Endothelial cell of umbilical vein (primary cell): ENCODE measurements around the gene L3MBTL4. TPM values are rescaled to one million over a fixed set of nuclear protein-coding genes. Genes with fewer than 3 reads are reported as not detected.

Experiments
- BruUV-seq: library from RNA; stranded (reverse); fragments of 400-500 nt; replicated peaks from 2 replicates; lab custom pipeline; 2021; lab: Mats Ljungman, UMichigan
- CTCF ChIA-PET: fragments of 300-600, 350-600 bp; sonication (Branson Sonifier 250); formaldehyde crosslinking; loops from one replicate; lab custom pipeline; 2021; ENCODE audit warnings: antibody characterized with exemption, inconsistent platforms; lab: Charles Lee
- POLR2A ChIA-PET: fragments of 300-600, 350-600 bp; sonication (Branson Sonifier 250); formaldehyde crosslinking; loops from one replicate; lab custom pipeline; 2021; ENCODE audit warnings: antibody characterized with exemption, inconsistent platforms; lab: Charles Lee
- DNase-seq: peaks from one replicate; pipeline ENCODE4 v3.0.0-alpha.2; 2011; ENCODE audit warnings: low read depth, low spot score
- FAIRE-seq: peaks from 2 replicates; lab custom pipeline; 2011; peaks lifted over from hg19 to GRCh38; lab: Jason Lieb, UNC
- H2AFZ ChIP-seq: 2 replicates; pipeline ENCODE4 v1.6.0; 2012; ENCODE audit warnings: low read depth, low read length, control low read depth, inconsistent platforms
- H3K27ac ChIP-seq: 2 replicates; pipeline ENCODE4 v1.5.1; 2011; ENCODE audit warnings: low read depth, mild to moderate bottlenecking, control low read depth, low read length, moderate library complexity; ENCODE audit not compliant: insufficient read depth
- H3K27me3 ChIP-seq, 2 experiments: 2 replicates each; pipeline versions ENCODE4 v1.6.0 to v1.6.1; 2011; ENCODE audit warnings: low read length in 2 of 2, mixed read lengths in 1 of 2; ENCODE audit not compliant: control insufficient read depth in 2 of 2, insufficient read depth in 2 of 2
- H3K36me3 ChIP-seq, 2 experiments: 2 replicates in 1 of 2; 3 replicates in 1 of 2; pipeline ENCODE4 v1.5.1; 2011; ENCODE audit warnings: low read length in 2 of 2, mild to moderate bottlenecking in 1 of 2, moderate library complexity in 1 of 2; ENCODE audit not compliant: control insufficient read depth in 2 of 2, insufficient read depth in 2 of 2; ENCODE audit errors: extremely low read depth in 1 of 2
- H3K4me1 ChIP-seq: 3 replicates; pipeline ENCODE4 v1.5.1; 2011; ENCODE audit warnings: mild to moderate bottlenecking, low read length; ENCODE audit not compliant: control insufficient read depth, insufficient read depth; ENCODE audit errors: extremely low read depth
- H3K4me2 ChIP-seq: 2 replicates; pipeline ENCODE4 v1.6.1; 2011; ENCODE audit warnings: low read length, control low read depth, mixed read lengths; ENCODE audit not compliant: insufficient read depth
- H3K4me3 ChIP-seq, 3 experiments: fragments of 200-600 bp in 1 of 3; sonication (generic), shearing (Covaris generic) in 1 of 3; replicated peaks in 1 of 3; 2 replicates each; pipeline ENCODE4 v1.5.1; 2011 to 2016; ENCODE audit warnings: control low read depth in 3 of 3, low read length in 3 of 3, mild to moderate bottlenecking in 2 of 3, inconsistent platforms in 1 of 3, low read depth in 1 of 3, moderate library complexity in 1 of 3; ENCODE audit not compliant: insufficient read depth in 1 of 3
- H3K79me2 ChIP-seq: 2 replicates; pipeline ENCODE4 v1.6.0; 2012; ENCODE audit warnings: low read length, inconsistent platforms; ENCODE audit not compliant: control insufficient read depth, insufficient read depth
- H3K9ac ChIP-seq: replicated peaks from 2 replicates; pipeline ENCODE3; 2011; ENCODE audit warnings: low read length, control low read depth; ENCODE audit not compliant: insufficient read depth; ENCODE audit errors: extremely low read depth
- H3K9me1 ChIP-seq: replicated peaks from 3 replicates; pipeline ENCODE4 v1.6.0; 2011; ENCODE audit warnings: mild to moderate bottlenecking, low read length; ENCODE audit not compliant: control insufficient read depth, insufficient read depth; ENCODE audit errors: extremely low read depth
- H3K9me3 ChIP-seq: replicated peaks from 2 replicates; pipeline ENCODE4 v1.5.1; 2012; ENCODE audit warnings: low read length, inconsistent platforms; ENCODE audit not compliant: control insufficient read depth, insufficient read depth
- H4K20me1 ChIP-seq: replicated peaks from 2 replicates; pipeline ENCODE3; 2011; ENCODE audit warnings: mild to moderate bottlenecking, low read length; ENCODE audit not compliant: control insufficient read depth, insufficient read depth; ENCODE audit errors: extremely low read depth
- CTCF ChIP-seq, 2 donors: IDR thresholded peaks; 1 replicate in 1 of 2; 2 replicates in 1 of 2; pipeline ENCODE4 v1.5.1; 2011; ENCODE audit warnings: low read length in 2 of 2, mild to moderate bottlenecking in 2 of 2, moderate library complexity in 2 of 2, control low read depth in 1 of 2, inconsistent platforms in 1 of 2, low read depth in 1 of 2; ENCODE audit not compliant: insufficient read depth in 1 of 2; ENCODE audit errors: extremely low read depth in 1 of 2
- EZH2 ChIP-seq: IDR thresholded peaks from 2 replicates; pipeline ENCODE4 v1.6.1; 2012; ENCODE audit warnings: borderline replicate concordance, low read depth, mild to moderate bottlenecking, moderate library complexity, low read length, inconsistent platforms; ENCODE audit not compliant: severe bottlenecking
- FOS ChIP-seq: IDR thresholded peaks from 2 replicates; pipeline ENCODE4 v1.6.1; 2011; ENCODE audit warnings: mild to moderate bottlenecking, low read length, moderate library complexity, borderline replicate concordance; ENCODE audit not compliant: insufficient read depth
- GATA2 ChIP-seq: IDR thresholded peaks from 2 replicates; pipeline ENCODE4 v1.7.0; 2011; ENCODE audit warnings: low read depth, mild to moderate bottlenecking, moderate library complexity, mixed read lengths, low read length; ENCODE audit not compliant: insufficient read length, insufficient read depth
- JUN ChIP-seq: IDR thresholded peaks from 2 replicates; pipeline ENCODE4 v1.6.1; 2011; ENCODE audit warnings: borderline replicate concordance, low read depth; ENCODE audit not compliant: insufficient read length, insufficient read depth
- MAX ChIP-seq: IDR thresholded peaks from 2 replicates; pipeline ENCODE4 v1.6.1; 2011; ENCODE audit not compliant: insufficient read depth, insufficient read length
- MYC ChIP-seq: IDR thresholded peaks from one replicate; pipeline ENCODE4 v1.6.1; 2011; ENCODE audit warnings: mild to moderate bottlenecking, low read depth, low read length
- POLR2A ChIP-seq: IDR thresholded peaks from 2 replicates; pipeline ENCODE4 v1.6.1; 2012; ENCODE audit warnings: low read depth, mild to moderate bottlenecking, control low read depth, low read length
- POLR2AphosphoS5 ChIP-seq: IDR thresholded peaks from 2 replicates; pipeline ENCODE4 v1.6.1; 2012; ENCODE audit warnings: low read depth, mild to moderate bottlenecking, control low read depth, low read length, moderate library complexity; ENCODE audit not compliant: insufficient read depth
- dilution Hi-C: fragments of 300-500 bp; cut with MboI; formaldehyde crosslinking; loops from one replicate; pipeline ENCODE4 v1.15.0; 2019; ENCODE audit warnings: low sequenced_read_pairs; ENCODE audit not compliant: extremely low pct_ligation_motif_present
- intact Hi-C: fragments of 100-400 bp; cut with micrococcal nuclease; formaldehyde crosslinking; loops from one replicate; pipeline ENCODE4 v1.10.0; 2022
- polyA plus RNA-seq, 4 experiments: library from polyadenylated mRNA; depleted of rRNA in 3 of 4; stranded (reverse) in 3 of 4; unstranded in 1 of 4; fragments of >200 nt; gene quantifications; 2 replicates each; pipeline versions ENCODE4 v1.2.1 to v1.2.3, GENCODE V29; 2011 to 2012; ENCODE audit warnings: missing spikeins in 1 of 4
- total RNA-seq: library from RNA; stranded (reverse); gene quantifications from 2 replicates; pipeline ENCODE4 v1.2.3, GENCODE V29; 2021

Gene L3MBTL4
- total and polyA plus RNA-seq, 2 donors (not counting 3 experiments of a cell fraction or from before 2014, with no cell fraction given), result 0.80 TPM; not detected in 1

- peak; percentile 52 for DNase-seq
- BruUV-seq, result no TSS peak
- Histone ChIP-seq H3K4me1 (no peaks in the 10 kb centered on the region), H3K9me1 (no peaks in the 10 kb centered on the region), H3K9ac (no peak overlapping the region), H3K79me2 (no peaks in the 10 kb centered on the region), H3K27ac (no peak overlapping the region), H3K36me3 (no peaks in the 10 kb centered on the region), H3K9me3 (no peaks in the 10 kb centered on the region), H3K4me2 (no peak overlapping the region), H3K27me3 (no peaks in the 10 kb centered on the region), H2AFZ (no peak overlapping the region), H4K20me1 (no peaks in the 10 kb centered on the region), H3K4me3 (no peak overlapping the region)
- dilution Hi-C loops (no loop called here), intact Hi-C loops (loop anchor here (1.0 to 10.0 kb wide), 4 partner anchors 234 to 667 kb away; no protein-coding TSS in a partner anchor)
- ChIA-PET POLR2A (no interaction called here), CTCF (interaction anchor here (0.6 to 4.7 kb wide), 20 partner anchors 9 to 958 kb away, joined by 3 to 60 read pairs (median 5); no protein-coding TSS in a partner anchor)
- TF ChIP-seq CTCF (IDR thresholded peaks at IDR 0.05; ENCODE audit: extremely low read depth in 1 of 2, insufficient read depth in 1 of 2, low read depth in 1 of 2, low read length in 2 of 2) (peak; percentile 80 to 88), POLR2A (no peak)
- peak; percentile 87 for FAIRE-seq
Observed at GRCh38 chr18:6219116-6219717, 195.5 kb downstream of the L3MBTL4 start.

GRCh38 chr18:6215888-6216287 is 198.8 kb downstream of the L3MBTL4 start:
- H3K27ac ChIP-seq, result no peak overlapping the region
- no TSS peak for BruUV-seq
- H3K9ac ChIP-seq, result no peak overlapping the region
- DNase-seq, result no peak
- FAIRE-seq, result no peak
- ChIA-PET POLR2A (no interaction called here), CTCF (interaction anchor here (1.2 to 4.7 kb wide), 2 partner anchors 9 to 337 kb away, joined by 3 to 60 read pairs; no protein-coding TSS in a partner anchor)
- dilution Hi-C loops, result no loop called here
- H3K9me3 ChIP-seq, result no peaks in the 10 kb centered on the region
- no peak overlapping the region for H2AFZ ChIP-seq
- H4K20me1 ChIP-seq, result no peaks in the 10 kb centered on the region
- no peak overlapping the region for H3K4me2 ChIP-seq
- no peak overlapping the region for H3K4me3 ChIP-seq
- no peaks in the 10 kb centered on the region for H3K4me1 ChIP-seq
- H3K9me1 ChIP-seq, result no peaks in the 10 kb centered on the region
- no peaks in the 10 kb centered on the region for H3K27me3 ChIP-seq
- no peaks in the 10 kb centered on the region for H3K36me3 ChIP-seq
- intact Hi-C loops, result loop anchor here (10.0 kb wide), 1 partner anchor 231 kb away; no protein-coding TSS in a partner anchor
- no peaks in the 10 kb centered on the region for H3K79me2 ChIP-seq
- TF ChIP-seq FOS, result no peak
- TF ChIP-seq POLR2AphosphoS5, result no peak
- TF ChIP-seq POLR2A, result no peak
- no peak for TF ChIP-seq EZH2
- no peak for TF ChIP-seq MYC
- no peak for TF ChIP-seq MAX
- TF ChIP-seq CTCF (IDR thresholded peaks at IDR 0.05; ENCODE audit: extremely low read depth in 1 of 2, insufficient read depth in 1 of 2, low read depth in 1 of 2, low read length in 2 of 2), result no peak
- no peak for TF ChIP-seq GATA2
- no peak for TF ChIP-seq JUN
